ENCODE results near the gene UTP3. TPM values are rescaled to one million over a fixed set of nuclear protein-coding genes. Genes with fewer than 3 reads are reported as not detected.
"Not testable (repeated sequence)": the region's sequence is repeated elsewhere in the genome, so short reads cannot be mapped to it uniquely, and the experiment has no call there.

UTP3 gene, protein sequence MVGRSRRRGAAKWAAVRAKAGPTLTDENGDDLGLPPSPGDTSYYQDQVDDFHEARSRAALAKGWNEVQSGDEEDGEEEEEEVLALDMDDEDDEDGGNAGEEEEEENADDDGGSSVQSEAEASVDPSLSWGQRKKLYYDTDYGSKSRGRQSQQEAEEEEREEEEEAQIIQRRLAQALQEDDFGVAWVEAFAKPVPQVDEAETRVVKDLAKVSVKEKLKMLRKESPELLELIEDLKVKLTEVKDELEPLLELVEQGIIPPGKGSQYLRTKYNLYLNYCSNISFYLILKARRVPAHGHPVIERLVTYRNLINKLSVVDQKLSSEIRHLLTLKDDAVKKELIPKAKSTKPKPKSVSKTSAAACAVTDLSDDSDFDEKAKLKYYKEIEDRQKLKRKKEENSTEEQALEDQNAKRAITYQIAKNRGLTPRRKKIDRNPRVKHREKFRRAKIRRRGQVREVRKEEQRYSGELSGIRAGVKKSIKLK
- 10 to 100 TPM; 13.3 to 37.1 (median 15.6) TPM for total RNA-seq

DNA sequence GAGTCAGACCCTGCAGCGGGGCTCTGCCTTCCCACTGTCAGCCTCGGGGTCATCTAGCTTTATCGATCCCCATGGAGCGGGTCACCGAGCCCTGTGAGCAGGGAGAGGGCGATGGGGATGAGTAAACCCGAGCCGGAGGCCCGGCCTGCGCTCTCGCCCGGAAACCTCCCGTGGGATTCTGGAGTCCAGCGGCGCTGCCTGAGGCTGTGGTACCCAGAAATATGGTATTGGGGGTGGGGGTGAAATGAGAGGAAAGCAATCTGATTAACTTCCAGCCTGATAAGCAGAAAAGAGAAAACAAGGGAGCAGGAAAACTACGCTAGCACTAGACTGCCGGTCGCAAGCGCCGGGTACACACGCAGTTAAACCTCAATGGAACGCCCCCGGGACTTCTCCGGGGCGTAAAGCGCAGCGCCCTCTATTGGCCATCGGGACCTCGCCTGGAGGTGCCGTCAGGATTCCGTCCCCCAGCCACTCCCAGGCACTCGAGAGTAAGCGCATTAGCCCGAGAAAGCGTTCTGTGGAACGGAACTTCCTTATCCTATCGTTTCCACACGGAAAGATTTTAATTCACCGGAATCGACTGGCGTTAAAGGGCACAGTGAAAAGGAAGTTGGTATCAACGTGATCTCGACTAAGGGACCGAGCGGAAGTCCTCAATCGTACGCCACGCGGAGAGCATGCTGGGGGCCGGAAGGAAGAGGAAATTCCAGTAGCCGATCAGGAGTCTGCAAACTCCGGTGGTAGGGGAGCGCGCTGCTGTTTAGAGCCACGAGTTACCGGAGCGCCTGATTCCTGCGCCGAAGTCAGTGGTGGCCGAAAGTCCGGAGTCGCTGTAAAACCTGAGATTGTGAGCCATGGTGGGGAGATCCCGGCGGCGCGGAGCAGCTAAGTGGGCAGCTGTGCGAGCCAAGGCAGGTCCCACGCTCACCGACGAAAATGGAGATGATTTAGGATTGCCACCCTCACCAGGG lies at the start of gene UTP3:
Gene UTP3, plus strand, starts transcription at position 712 of the 974 bp plus-strand sequence. Its CDS starts 146 bp downstream, at position 858.
- peak within 1 kb of the TSS; percentile 86 to 94 (median 90) for H3K27ac ChIP-seq
- H3K4me1 ChIP-seq, result peaks cover 0 to 33% (median 6%) of the 10 kb centered on the region in 4 donors
- no peaks in the 10 kb centered on the region for H3K27me3 ChIP-seq
- H3K4me3 ChIP-seq, result peak within 1 kb of the TSS; percentile 69 to 84 (median 80)
- H3K9me3 ChIP-seq, result no peaks in the 10 kb centered on the region
- no peaks in the 10 kb centered on the region for H3K36me3 ChIP-seq
- TF ChIP-seq, protein P1, sequence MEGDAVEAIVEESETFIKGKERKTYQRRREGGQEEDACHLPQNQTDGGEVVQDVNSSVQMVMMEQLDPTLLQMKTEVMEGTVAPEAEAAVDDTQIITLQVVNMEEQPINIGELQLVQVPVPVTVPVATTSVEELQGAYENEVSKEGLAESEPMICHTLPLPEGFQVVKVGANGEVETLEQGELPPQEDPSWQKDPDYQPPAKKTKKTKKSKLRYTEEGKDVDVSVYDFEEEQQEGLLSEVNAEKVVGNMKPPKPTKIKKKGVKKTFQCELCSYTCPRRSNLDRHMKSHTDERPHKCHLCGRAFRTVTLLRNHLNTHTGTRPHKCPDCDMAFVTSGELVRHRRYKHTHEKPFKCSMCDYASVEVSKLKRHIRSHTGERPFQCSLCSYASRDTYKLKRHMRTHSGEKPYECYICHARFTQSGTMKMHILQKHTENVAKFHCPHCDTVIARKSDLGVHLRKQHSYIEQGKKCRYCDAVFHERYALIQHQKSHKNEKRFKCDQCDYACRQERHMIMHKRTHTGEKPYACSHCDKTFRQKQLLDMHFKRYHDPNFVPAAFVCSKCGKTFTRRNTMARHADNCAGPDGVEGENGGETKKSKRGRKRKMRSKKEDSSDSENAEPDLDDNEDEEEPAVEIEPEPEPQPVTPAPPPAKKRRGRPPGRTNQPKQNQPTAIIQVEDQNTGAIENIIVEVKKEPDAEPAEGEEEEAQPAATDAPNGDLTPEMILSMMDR (IDR thresholded peaks at IDR 0.05), result peak; percentile 74 to 99 (median 94)
- peak; percentile 39 to 47 for TF ChIP-seq POLR2A (IDR thresholded peaks at IDR 0.05)
- peak; percentile 88 to 97 (median 96) for DNase-seq

DNA sequence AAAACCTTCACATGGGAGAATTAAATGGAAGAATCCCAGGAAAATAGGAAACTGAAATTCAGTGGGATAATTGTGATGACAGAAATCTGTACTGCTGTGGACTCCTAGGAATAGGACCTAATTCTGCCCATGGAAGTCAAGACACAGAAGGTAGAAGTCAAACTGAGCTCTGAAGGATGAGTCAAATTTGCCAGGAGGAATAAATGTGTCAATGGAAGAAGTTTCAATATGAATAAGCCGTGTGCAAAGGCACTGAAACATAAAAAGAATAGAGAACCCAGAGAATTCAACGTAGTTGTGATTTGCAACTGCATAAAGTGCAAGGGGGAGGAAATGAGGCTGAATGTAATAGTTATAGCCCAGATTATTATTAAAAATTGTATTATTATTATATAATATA lies 48.1 kb upstream of the UTP3 start:
- no peaks in the 10 kb centered on the region for H3K36me3 ChIP-seq
- H3K4me1 ChIP-seq, result no peaks in the 10 kb centered on the region
- no peaks in the 10 kb centered on the region for H3K9me3 ChIP-seq
- no peak for TF ChIP-seq POLR2A (IDR thresholded peaks at IDR 0.05)
- TF ChIP-seq, protein P1 (IDR thresholded peaks at IDR 0.05), result no peak
- no peak overlapping the region for H3K27ac ChIP-seq
- H3K4me3 ChIP-seq, result no peak overlapping the region
- H3K27me3 ChIP-seq, result no peaks in the 10 kb centered on the region
- DNase-seq, result no peak

DNA sequence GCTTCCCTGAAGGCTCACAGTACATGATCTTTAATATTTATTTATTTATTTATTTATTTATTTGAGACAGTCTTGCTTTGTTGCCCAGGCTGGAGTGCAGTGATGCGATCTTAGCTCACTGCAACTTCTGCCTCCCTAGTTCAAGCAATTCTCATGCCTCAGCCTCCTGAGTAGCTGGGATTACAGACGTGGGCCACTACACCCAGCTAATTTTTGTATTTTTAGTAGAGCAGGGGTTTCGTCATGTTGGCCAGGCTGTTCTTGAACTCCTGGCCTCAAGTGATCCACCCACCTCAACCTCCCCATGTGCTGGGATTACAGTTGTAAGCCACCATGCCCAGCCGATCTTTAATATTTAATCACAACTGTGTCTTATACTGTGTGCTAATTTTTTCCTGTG lies 37.6 kb upstream of the UTP3 start:
- not testable (repeated sequence) for H3K27ac ChIP-seq, H3K4me1 ChIP-seq, H3K36me3 ChIP-seq, H3K9me3 ChIP-seq, H3K27me3 ChIP-seq, DNase-seq, H3K4me3 ChIP-seq

DNA sequence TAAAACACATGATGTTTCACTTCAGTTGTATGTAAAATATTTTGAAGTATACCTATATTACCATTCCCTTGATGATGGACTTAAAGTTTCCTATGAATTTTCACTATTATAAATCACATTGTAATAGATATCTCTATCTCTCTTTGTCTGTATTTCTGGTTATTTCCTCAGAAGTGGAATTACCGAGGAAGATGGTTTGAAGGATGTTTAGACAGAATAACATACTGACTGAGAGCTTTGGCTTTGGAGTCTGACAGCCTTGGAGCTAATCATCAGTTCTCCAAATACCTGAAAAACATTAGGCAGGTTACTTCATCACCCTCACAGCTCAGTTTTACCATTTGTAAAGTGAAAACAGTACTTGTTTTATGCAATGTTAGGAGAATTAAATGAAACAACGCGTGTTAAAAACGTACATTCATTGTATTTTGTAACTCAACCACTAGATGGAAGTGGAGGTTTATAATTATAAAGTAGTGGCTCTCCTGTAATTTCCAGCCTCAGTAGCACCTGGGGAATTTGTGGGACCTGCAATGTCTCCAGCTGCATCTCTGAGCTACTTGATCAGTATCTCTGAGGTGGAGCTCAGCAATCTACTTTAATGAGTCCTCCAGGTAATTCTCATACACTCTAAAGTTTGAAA lies 36.3 kb upstream of the UTP3 start:
- no peak for TF ChIP-seq POLR2A (IDR thresholded peaks at IDR 0.05)
- TF ChIP-seq, protein P1 (IDR thresholded peaks at IDR 0.05), result peak; percentile 21 to 79 (median 51)
- Histone ChIP-seq H3K27me3 (no peaks in the 10 kb centered on the region), H3K36me3 (no peaks in the 10 kb centered on the region), H3K27ac (no peak overlapping the region), H3K9me3 (no peaks in the 10 kb centered on the region), H3K4me1 (no peaks in the 10 kb centered on the region), H3K4me3 (no peak overlapping the region)
- DNase-seq, result no peak

DNA sequence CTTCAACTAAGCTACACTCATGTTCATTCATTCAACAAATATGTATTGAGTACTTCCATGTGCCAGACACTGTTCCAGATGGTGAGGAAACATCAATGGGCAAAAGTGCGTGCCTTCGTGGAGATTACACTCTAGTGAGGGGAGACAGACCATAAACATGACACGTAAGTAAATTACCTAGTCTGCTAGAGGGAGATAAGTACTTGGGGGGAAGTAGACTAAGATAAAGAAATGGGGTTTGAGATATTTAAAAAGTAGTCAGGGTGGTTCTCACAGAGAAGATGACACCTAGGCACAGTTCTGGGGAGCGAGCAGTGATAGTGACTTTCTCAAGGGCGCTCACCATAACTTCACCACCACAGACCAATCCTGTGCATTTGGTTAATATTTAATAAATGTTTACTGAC lies 33.7 kb upstream of the UTP3 start:
- TF ChIP-seq, protein P1 (IDR thresholded peaks at IDR 0.05), result no peak
- TF ChIP-seq POLR2A (IDR thresholded peaks at IDR 0.05), result no peak
- H3K36me3 ChIP-seq, result no peaks in the 10 kb centered on the region
- H3K4me3 ChIP-seq, result no peak overlapping the region
- no peak overlapping the region for H3K27ac ChIP-seq
- no peaks in the 10 kb centered on the region for H3K27me3 ChIP-seq
- no peak for DNase-seq
- H3K9me3 ChIP-seq, result no peaks in the 10 kb centered on the region
- H3K4me1 ChIP-seq, result no peaks in the 10 kb centered on the region
